K562 (cell line): ENCODE measurements around the gene ICAM3. TPM values are rescaled to one million over a fixed set of nuclear protein-coding genes. Genes with fewer than 3 reads are reported as not detected.

Experiments used
- CBFA2T3 ChIP-seq: fragments of 450-650 bp; IDR thresholded peaks from 2 replicates; pipeline ENCODE4 v1.6.1; 2017
- CBX1 ChIP-seq: sonication (generic); IDR thresholded peaks from 2 replicates; pipeline ENCODE4 v1.6.1; 2016; ENCODE audit warnings: antibody characterized with exemption, low read depth, mild to moderate bottlenecking
- DMBX1 ChIP-seq: fragments of 250-450 bp; sonication (Bioruptor Pico); IDR thresholded peaks from 2 replicates; pipeline ENCODE4 v1.8.0; 2022; ENCODE audit warnings: inconsistent platforms, mild to moderate bottlenecking, moderate library complexity, borderline replicate concordance
- HDGF ChIP-seq: fragments of 450-650 bp; IDR thresholded peaks from 2 replicates; pipeline ENCODE4 v1.6.1; 2016
- HLTF ChIP-seq: fragments of 450-650 bp; IDR thresholded peaks from 2 replicates; pipeline ENCODE4 v1.6.1; 2016
- HMG20B ChIP-seq: fragments of 250-450 bp; sonication (Bioruptor Pico); IDR thresholded peaks from 2 replicates; pipeline ENCODE4 v1.5.0; 2021; ENCODE audit warnings: mild to moderate bottlenecking
- KLF13 ChIP-seq: fragments of 450-650 bp; IDR thresholded peaks from 2 replicates; pipeline ENCODE4 v1.6.1; 2016; ENCODE audit warnings: missing genetic modification characterization, low read depth, mild to moderate bottlenecking, missing compliant biosample characterization, moderate library complexity, borderline replicate concordance
- LARP7 ChIP-seq: fragments of 450-650 bp; IDR thresholded peaks from 2 replicates; pipeline ENCODE4 v1.6.1; 2016
- NFE2 ChIP-seq: IDR thresholded peaks from 2 replicates; pipeline ENCODE4 v1.6.1; 2014; ENCODE audit warnings: antibody characterized with exemption, low read depth
- PPARD ChIP-seq: fragments of 250-450 bp; sonication (Bioruptor Pico); IDR thresholded peaks from 2 replicates; pipeline ENCODE4 v1.8.0; 2022; ENCODE audit warnings: inconsistent platforms, mild to moderate bottlenecking, moderate library complexity
- RBFOX2 ChIP-seq: fragments of 200-400 bp; formaldehyde crosslinking; IDR thresholded peaks from 2 replicates; pipeline ENCODE4 v1.6.1; 2017; ENCODE audit warnings: low read depth, mild to moderate bottlenecking, low read length, moderate library complexity
- SREBF2 ChIP-seq: sonication (generic); formaldehyde crosslinking; IDR thresholded peaks from 2 replicates; pipeline ENCODE4 v1.4.0; 2020; ENCODE audit warnings: mild to moderate bottlenecking, missing genetic modification reagents
- TOE1 ChIP-seq, 2 experiments: fragments of 450-650 bp in 1 of 2; sonication (generic) in 1 of 2; formaldehyde crosslinking in 1 of 2; IDR thresholded peaks; 2 replicates each; pipeline versions ENCODE4 v1.7.1 to v1.8.0; 2016 to 2022; ENCODE audit warnings: borderline replicate concordance in 2 of 2, mild to moderate bottlenecking in 2 of 2, antibody characterized with exemption in 1 of 2, inconsistent platforms in 1 of 2, low read depth in 1 of 2, missing genetic modification reagents in 1 of 2, moderate library complexity in 1 of 2
- ZC3H4 ChIP-seq: sonication (generic); formaldehyde crosslinking; IDR thresholded peaks from 2 replicates; pipeline ENCODE4 v1.9.0; 2021; ENCODE audit warnings: missing genetic modification reagents, borderline replicate concordance
- polyA plus RNA-seq, 8 experiments: library from polyadenylated mRNA; depleted of rRNA in 4 of 8; stranded (reverse) in 5 of 8; unstranded in 3 of 8; fragments of >200 nt; fragmentation: Nextera tagmentation in 2 of 8; fragmentation: Illumina TruSeq in 1 of 8; extraction: Ambion mirVana in 2 of 8; extraction: Trizol in 1 of 8; gene quantifications; 2 replicates each; pipeline versions ENCODE4 v1.2.1 to v1.2.3, GENCODE V29; 2011 to 2014; ENCODE audit warnings: inconsistent platforms in 1 of 8, missing spikeins in 1 of 8
- total RNA-seq, 7 experiments: library from RNA; depleted of rRNA in 6 of 7; stranded (reverse); fragments of >200 nt in 6 of 7; fragmentation: Illumina TruSeq in 2 of 7; extraction: Trizol in 2 of 7; gene quantifications; 2 replicates each; pipeline versions ENCODE4 v1.2.1 to v1.2.3, GENCODE V29; 2011 to 2021; ENCODE audit warnings: low replicate concordance in 1 of 7
- TF ChIP-seq, protein P1 (sequence below): conservative IDR thresholded peaks from 2 replicates; pipeline ENCODE4 v1.6.1; 2011; ENCODE audit warnings: low read depth, mild to moderate bottlenecking, low read length; ENCODE audit not compliant: control insufficient read depth
- TF ChIP-seq, protein P2 (sequence below): fragments of 450-650 bp; IDR thresholded peaks from 2 replicates; pipeline ENCODE4 v1.6.1; 2016; ENCODE audit warnings: missing biosample characterization, missing genetic modification characterization
- TF ChIP-seq, protein P3 (sequence below): sonication (generic); formaldehyde crosslinking; IDR thresholded peaks from 2 replicates; pipeline ENCODE4 v1.8.0; 2022; ENCODE audit warnings: missing genetic modification reagents, mild to moderate bottlenecking, moderate library complexity, borderline replicate concordance
- TF ChIP-seq, protein P4 (sequence below), 2 experiments: fragments of 450-650 bp in 1 of 2; sonication (generic) in 1 of 2; formaldehyde crosslinking; conservative IDR thresholded peaks; 2 replicates each; pipeline versions ENCODE4 v1.4.0 to v1.8.1; 2020 to 2022; ENCODE audit warnings: mild to moderate bottlenecking in 1 of 2, missing genetic modification reagents in 1 of 2
- TF ChIP-seq, protein P5 (sequence below): fragments of 450-650 bp; IDR thresholded peaks from one replicate; pipeline ENCODE4 v1.6.1; 2018; ENCODE audit warnings: mild to moderate bottlenecking, moderate library complexity; ENCODE audit not compliant: partially characterized antibody
- TF ChIP-seq, protein P6 (sequence below), 2 experiments: fragments of 450-650 bp; conservative IDR thresholded peaks; 2 replicates each; pipeline ENCODE4 v1.6.1; 2017; ENCODE audit warnings: mild to moderate bottlenecking in 2 of 2, moderate library complexity in 2 of 2

ICAM3 gene
- total and polyA plus RNA-seq, 9 of the 15 experiments (the other 6 are each of a cell fraction or from before 2014, with no cell fraction given) = 6.5 to 39.5 (median 24.2) TPM

DNA sequence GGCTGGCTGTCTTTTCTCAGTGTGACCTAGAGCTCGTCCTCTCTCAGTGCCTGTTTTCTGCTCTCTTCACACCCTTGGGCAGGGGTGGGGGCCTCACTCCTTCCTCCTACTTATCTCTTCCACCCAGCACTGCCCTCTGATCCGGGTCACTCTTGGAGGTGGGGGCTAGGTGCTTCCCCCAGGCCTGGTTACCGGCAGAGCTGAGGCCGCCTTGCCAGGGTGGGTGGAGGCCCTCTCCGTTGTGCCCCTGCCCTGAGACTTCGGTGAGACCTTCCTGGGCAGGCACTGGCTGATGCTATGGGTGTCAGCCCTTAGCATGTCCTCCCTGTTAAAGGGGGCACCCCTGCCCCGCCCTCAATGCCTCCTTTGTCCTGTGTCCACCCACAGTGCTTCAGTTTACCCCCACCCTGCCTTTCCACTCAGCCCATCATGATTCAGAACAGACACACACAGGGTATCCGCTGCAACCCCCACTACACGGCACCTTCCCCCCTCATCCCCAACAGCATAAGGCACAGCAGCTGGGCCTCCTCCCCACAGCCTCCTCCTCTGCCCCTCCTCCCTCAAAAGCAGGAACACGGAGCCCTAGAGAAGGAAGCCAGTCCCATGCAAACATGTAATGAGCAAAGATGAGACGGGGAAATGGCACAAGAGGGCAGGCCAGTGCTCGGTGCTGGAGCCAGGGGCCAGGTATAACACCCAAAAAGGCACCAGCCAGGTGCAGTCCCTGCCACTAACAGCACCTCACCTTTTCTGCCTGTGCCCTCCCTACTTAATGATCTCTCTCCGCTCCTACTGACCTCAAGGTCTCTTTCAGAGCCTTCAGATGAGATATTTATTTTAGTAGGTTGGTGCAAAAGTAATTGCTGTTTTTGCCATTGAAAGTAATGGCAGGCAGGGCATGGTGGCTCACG lies 39.6 kb downstream of the ICAM3 start (continued):
- TF ChIP-seq CBX1 = no peak
- TF ChIP-seq, protein P1, sequence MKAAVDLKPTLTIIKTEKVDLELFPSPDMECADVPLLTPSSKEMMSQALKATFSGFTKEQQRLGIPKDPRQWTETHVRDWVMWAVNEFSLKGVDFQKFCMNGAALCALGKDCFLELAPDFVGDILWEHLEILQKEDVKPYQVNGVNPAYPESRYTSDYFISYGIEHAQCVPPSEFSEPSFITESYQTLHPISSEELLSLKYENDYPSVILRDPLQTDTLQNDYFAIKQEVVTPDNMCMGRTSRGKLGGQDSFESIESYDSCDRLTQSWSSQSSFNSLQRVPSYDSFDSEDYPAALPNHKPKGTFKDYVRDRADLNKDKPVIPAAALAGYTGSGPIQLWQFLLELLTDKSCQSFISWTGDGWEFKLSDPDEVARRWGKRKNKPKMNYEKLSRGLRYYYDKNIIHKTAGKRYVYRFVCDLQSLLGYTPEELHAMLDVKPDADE = no peak
- 0 out of 2 replicates have a peak, but pooled peaks have one; percentile 56 for TF ChIP-seq HDGF
- TF ChIP-seq KLF13 = peak; percentile 33; the same call in 1 of the 2 replicates
- TF ChIP-seq LARP7 = no peak
- no peak; the same call in 1 of the 2 replicates for TF ChIP-seq HLTF
- TF ChIP-seq RBFOX2 = peak; percentile 85
- TF ChIP-seq, protein P2, sequence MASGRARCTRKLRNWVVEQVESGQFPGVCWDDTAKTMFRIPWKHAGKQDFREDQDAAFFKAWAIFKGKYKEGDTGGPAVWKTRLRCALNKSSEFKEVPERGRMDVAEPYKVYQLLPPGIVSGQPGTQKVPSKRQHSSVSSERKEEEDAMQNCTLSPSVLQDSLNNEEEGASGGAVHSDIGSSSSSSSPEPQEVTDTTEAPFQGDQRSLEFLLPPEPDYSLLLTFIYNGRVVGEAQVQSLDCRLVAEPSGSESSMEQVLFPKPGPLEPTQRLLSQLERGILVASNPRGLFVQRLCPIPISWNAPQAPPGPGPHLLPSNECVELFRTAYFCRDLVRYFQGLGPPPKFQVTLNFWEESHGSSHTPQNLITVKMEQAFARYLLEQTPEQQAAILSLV (tag) = no peak
- TF ChIP-seq, protein P3, sequence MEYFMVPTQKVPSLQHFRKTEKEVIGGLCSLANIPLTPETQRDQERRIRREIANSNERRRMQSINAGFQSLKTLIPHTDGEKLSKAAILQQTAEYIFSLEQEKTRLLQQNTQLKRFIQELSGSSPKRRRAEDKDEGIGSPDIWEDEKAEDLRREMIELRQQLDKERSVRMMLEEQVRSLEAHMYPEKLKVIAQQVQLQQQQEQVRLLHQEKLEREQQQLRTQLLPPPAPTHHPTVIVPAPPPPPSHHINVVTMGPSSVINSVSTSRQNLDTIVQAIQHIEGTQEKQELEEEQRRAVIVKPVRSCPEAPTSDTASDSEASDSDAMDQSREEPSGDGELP (CRISPR knock-in tag) = peak; percentile 92
- no peak; the same call in 1 of the 2 replicates for TF ChIP-seq DMBX1
- TF ChIP-seq, protein P4, sequence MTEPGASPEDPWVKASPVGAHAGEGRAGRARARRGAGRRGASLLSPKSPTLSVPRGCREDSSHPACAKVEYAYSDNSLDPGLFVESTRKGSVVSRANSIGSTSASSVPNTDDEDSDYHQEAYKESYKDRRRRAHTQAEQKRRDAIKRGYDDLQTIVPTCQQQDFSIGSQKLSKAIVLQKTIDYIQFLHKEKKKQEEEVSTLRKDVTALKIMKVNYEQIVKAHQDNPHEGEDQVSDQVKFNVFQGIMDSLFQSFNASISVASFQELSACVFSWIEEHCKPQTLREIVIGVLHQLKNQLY (CRISPR knock-in tag; conservative IDR thresholded peaks at IDR 0.05) = no peak
- peak; percentile 79 for TF ChIP-seq TOE1 (IDR thresholded peaks at IDR 0.05; ENCODE audit: borderline replicate concordance)
- TF ChIP-seq TOE1 (CRISPR knock-in tag; IDR thresholded peaks at IDR 0.05; ENCODE audit: borderline replicate concordance, low read depth) = no peak
- no peak for TF ChIP-seq ZC3H4 (CRISPR knock-in tag)
- no peak for TF ChIP-seq SREBF2 (CRISPR knock-in tag)
- TF ChIP-seq HMG20B = no peak
- TF ChIP-seq, protein P5, sequence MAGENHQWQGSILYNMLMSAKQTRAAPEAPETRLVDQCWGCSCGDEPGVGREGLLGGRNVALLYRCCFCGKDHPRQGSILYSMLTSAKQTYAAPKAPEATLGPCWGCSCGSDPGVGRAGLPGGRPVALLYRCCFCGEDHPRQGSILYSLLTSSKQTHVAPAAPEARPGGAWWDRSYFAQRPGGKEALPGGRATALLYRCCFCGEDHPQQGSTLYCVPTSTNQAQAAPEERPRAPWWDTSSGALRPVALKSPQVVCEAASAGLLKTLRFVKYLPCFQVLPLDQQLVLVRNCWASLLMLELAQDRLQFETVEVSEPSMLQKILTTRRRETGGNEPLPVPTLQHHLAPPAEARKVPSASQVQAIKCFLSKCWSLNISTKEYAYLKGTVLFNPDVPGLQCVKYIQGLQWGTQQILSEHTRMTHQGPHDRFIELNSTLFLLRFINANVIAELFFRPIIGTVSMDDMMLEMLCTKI = no peak
- TF ChIP-seq, protein P6, sequence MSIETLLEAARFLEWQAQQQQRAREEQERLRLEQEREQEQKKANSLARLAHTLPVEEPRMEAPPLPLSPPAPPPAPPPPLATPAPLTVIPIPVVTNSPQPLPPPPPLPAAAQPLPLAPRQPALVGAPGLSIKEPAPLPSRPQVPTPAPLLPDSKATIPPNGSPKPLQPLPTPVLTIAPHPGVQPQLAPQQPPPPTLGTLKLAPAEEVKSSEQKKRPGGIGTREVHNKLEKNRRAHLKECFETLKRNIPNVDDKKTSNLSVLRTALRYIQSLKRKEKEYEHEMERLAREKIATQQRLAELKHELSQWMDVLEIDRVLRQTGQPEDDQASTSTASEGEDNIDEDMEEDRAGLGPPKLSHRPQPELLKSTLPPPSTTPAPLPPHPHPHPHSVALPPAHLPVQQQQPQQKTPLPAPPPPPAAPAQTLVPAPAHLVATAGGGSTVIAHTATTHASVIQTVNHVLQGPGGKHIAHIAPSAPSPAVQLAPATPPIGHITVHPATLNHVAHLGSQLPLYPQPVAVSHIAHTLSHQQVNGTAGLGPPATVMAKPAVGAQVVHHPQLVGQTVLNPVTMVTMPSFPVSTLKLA (conservative IDR thresholded peaks at IDR 0.05) = peak in 1 of 2 experiments; percentile 73; a peak in 2 of 4 replicates
- TF ChIP-seq PPARD (CRISPR knock-in tag) = no peak
- TF ChIP-seq NFE2 = no peak
- TF ChIP-seq CBFA2T3 = peak; percentile 94
